GM13977 (cell line): ENCODE data around the gene TUSC2.

Experiments
- DNase-seq: peaks from one replicate; pipeline ENCODE4 v3.0.0; 2012; ENCODE audit warnings: low spot score
- in situ Hi-C: fragments of 300-500 bp; cut with MboI; formaldehyde crosslinking; loops from one replicate; pipeline ENCODE4 v1.12.0; 2022; ENCODE audit warnings: low sequenced_read_pairs, low pct_unique_long_range_greater_than_20kb, mixed read lengths, inconsistent platforms; ENCODE audit not compliant: unreplicated experiment
- TF ChIP-seq, protein P1 (sequence below): IDR thresholded peaks from 2 replicates; pipeline ENCODE4 v1.5.1; 2012; ENCODE audit warnings: mild to moderate bottlenecking, control low read depth; ENCODE audit not compliant: insufficient read depth; ENCODE audit errors: extremely low read depth, missing control alignments

The TUSC2 gene

DNA sequence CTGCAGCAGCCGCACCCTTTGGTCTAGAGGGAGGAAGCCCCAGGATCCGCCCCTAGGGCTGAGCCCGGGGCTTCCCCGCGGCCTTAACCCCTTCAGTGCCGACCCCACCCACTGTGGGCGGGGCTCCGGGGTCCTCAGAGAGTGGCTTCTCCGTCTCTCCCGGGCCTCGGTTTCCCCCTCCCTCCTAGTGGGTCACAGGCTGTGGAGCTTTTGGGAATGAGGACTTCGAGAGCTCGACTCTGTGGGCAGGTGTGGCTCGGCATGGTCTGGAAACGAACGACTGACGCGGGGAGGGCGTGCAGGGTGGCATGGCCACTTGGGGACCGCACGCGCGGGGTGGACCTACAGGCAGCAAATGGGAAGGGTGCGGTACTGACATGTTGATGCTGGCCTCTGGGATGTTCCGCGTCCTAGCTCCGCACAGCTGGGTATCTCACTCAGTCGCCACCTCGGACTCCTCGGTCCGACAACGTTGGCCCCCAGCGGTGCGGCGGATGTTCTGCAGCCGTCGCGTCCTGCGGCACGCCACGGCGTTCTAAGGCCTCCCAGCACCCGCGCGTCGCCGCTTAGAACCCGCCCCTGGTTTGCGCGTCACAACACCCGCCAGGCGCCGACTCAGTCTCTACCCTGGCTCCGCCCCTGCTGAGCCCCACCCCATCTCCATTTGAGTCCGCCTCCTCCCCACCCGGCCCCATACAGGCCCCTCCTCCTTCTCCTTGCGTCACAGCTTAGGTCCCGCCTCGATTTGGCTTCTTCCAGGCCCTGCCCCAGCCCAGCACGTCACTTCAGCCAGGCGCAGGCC is 29.0 kb downstream of the TUSC2 start, which contains the start of the genes HYAL3 and NAA80:
Gene HYAL3, minus strand, starts transcription at position 570 of the 802 bp plus-strand sequence. CDS start 3,803 bp downstream, outside the sequence.
Gene NAA80, minus strand, starts transcription at position 570 of the 802 bp plus-strand sequence. CDS start 1,942 bp downstream, outside the sequence.
- in situ Hi-C loops = no loop called here
- TF ChIP-seq, protein P1, sequence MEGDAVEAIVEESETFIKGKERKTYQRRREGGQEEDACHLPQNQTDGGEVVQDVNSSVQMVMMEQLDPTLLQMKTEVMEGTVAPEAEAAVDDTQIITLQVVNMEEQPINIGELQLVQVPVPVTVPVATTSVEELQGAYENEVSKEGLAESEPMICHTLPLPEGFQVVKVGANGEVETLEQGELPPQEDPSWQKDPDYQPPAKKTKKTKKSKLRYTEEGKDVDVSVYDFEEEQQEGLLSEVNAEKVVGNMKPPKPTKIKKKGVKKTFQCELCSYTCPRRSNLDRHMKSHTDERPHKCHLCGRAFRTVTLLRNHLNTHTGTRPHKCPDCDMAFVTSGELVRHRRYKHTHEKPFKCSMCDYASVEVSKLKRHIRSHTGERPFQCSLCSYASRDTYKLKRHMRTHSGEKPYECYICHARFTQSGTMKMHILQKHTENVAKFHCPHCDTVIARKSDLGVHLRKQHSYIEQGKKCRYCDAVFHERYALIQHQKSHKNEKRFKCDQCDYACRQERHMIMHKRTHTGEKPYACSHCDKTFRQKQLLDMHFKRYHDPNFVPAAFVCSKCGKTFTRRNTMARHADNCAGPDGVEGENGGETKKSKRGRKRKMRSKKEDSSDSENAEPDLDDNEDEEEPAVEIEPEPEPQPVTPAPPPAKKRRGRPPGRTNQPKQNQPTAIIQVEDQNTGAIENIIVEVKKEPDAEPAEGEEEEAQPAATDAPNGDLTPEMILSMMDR = peak; percentile 39
- DNase-seq = peak; percentile 99

DNA sequence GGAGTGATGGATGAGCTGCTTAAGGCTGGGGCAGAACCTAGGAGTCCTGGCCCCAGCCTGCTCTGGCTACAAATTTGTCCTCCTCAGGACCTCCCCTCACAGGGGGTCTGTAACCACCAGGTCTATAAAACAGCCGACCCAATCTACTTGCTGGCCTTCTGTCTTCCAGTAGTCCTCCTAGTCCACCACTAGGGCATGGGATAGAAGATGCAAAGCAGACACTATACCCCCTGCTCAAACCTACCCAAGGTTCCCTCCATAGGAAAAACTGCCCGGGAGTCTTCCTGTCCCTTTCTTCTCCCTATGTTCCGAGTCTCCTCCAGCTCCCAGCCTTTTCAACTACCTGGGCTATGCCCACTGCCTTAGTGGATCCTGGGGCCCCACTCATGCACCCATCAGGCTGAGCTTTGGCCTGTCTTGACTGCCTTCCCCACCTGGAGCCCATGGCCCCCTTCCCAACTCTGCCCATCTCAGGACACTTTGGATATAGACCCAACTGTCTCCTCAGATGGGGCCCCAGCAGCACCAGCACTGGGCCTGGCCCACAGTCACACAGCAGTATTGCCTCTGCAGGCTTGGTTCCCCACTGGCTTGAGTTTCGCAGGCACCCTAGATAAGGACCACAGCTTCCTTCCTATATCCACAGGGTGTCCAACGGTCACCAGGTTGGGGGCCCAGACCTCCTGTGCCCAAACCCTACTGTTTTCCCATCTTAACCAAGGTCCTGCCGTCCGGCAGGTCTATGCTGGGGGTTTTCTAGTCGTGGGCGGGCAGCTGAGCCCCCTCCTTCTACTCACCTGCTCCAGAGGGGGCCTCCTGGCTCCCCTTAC is 29.9 kb downstream of the TUSC2 start:
- in situ Hi-C loops = no loop called here
- no peak for DNase-seq
- TF ChIP-seq, protein P1 = no peak

DNA sequence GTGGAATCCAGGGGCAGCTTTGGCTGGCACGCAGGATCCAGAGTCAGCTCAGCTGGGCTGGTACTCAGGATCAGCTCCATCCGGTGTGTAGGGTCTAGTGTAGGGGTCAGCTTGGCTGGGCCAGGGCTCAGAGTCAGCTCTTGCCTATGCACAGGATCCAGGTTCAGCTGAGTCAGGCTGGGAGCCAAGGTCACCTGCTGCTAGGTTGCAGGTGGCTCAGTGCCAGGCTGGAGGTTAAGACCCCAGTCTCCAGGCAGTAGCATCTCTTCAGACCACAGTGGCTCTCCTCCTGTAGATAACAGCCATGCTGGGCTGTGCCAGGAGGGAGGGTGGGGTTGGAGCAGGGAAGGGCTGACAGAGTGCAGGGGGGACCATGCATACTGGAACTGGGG is 30.6 kb downstream of the TUSC2 start:
- in situ Hi-C loops = no loop called here
- TF ChIP-seq, protein P1 = no peak
- DNase-seq = no peak

DNA sequence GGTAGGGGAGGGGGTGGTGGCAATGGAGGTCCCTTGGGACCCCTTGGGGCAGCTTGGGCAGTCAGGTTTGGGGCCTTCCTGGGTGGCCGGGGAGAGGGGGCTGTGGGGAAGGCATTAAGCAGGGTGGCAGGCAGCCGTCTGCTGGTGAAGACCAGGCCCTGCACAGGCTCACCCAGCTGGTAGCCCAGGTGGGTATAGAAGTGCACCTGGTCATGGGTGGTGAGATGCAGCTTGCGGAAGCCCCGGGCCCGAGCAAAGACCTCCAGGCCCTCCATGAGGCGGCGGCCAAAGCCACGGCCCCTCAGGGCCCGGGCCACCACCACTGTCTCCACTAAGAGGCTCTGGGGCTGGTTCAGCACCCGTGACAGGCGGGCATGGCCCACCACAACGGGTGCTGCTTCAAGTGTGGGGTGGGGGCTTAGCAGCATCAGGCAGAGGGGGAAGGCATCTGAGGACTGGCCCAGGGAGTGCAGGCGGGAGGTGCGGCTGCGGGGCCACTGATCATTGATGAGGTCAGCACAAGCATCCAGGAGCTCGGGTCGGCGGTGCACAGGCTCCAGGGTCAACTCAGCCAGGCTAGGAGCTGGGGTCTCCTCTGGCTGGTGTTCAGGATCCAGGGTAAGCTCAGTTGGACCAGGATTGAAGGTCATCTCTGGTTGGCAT is 31.2 kb downstream of the TUSC2 start:
- no peak for DNase-seq
- in situ Hi-C loops = no loop called here

DNA sequence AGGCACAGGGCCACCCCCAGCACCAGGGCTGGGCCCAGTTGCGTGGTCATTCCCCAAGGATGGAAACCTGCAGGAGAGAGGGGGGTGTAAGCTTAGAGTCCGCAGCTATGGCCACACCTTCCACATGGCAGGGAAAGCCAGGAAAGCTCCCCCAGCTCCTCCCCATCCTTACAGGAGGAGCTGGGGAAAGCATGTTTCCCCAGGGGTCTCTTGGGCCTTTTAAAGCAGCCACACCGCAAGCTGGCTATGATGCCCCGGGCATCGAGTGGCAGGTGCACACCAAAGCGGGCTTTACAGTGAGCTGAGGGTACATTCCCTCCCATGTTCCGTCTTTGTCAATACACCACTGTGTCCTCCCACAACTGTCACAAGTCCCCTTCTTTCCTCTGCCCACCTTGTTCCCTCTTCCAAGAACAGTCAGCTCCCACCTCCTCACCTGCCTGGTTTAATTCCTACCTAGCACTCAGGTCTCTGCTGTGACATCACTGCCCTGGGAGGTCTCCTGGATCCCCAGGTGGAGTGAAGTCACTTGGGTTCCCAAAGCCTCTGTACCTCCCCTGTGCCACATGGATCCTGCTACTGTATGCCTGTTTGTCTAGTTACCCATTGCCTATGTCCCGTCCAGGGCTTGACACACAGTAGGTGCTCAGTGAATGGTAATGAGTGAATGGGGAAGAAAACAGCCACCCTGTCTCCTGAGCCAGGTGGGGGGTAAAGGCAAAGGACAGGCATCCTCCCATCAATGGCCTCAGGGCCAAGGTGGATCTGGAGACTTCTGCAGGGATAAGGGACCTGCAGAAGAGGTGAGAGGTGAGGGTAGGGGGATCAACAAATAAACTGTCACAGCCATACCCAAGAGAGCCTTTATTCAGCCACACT is 32.2 kb downstream of the TUSC2 start:
- DNase-seq = no peak
- TF ChIP-seq, protein P1 = no peak
- in situ Hi-C loops = no loop called here

More for the DNA sequence above, 31.2 kb downstream of the TUSC2 start:
- TF ChIP-seq, protein P1 = no peak
